GM13976 (cell line): ENCODE measurements around the gene NME7.

Experiments used
- DNase-seq: peaks from one replicate; pipeline ENCODE4 v3.0.0; 2012; ENCODE audit warnings: low spot score
- in situ Hi-C: fragments of 300-500 bp; cut with MboI; formaldehyde crosslinking; loops from one replicate; pipeline ENCODE4 v1.12.0; 2022; ENCODE audit warnings: low sequenced_read_pairs, mixed read lengths, inconsistent platforms; ENCODE audit not compliant: unreplicated experiment
- TF ChIP-seq, protein P1 (sequence below): IDR thresholded peaks from 2 replicates; pipeline ENCODE4 v1.5.1; 2012; ENCODE audit warnings: borderline replicate concordance, mild to moderate bottlenecking; ENCODE audit not compliant: insufficient read depth; ENCODE audit errors: extremely low read depth, missing control alignments, control extremely low read depth

NME7 gene

DNA sequence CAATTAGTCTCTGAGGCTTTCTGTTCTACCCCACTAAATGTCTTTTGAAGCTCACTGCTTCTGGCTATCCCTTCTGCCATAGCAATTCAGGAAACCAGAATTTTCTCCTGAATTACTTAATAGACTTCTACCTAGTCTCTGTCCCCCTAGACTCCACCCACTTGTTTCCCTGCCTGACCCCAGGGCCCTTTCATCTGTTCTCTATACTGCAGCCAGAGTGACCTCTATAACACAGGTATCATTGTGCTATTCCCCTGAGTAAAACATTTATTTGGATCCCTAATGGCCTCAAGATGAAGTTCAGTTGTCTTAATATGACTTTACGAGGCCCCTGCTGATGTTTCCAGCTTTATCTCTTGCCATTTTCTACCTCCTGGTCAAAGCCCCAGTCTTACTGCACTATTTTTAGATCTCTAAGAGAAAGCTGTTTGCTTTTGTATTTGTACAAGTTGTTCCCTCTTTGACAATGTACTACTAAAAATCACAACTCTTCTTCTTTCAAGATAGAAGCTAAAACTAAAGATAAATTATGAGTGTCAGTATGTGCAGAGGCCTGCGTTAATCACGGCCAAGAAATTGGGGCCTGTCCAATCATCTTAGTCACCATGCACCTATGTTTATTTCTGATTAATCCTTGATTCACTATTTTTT is 206.6 kb downstream of the NME7 start:
- TF ChIP-seq, protein P1, sequence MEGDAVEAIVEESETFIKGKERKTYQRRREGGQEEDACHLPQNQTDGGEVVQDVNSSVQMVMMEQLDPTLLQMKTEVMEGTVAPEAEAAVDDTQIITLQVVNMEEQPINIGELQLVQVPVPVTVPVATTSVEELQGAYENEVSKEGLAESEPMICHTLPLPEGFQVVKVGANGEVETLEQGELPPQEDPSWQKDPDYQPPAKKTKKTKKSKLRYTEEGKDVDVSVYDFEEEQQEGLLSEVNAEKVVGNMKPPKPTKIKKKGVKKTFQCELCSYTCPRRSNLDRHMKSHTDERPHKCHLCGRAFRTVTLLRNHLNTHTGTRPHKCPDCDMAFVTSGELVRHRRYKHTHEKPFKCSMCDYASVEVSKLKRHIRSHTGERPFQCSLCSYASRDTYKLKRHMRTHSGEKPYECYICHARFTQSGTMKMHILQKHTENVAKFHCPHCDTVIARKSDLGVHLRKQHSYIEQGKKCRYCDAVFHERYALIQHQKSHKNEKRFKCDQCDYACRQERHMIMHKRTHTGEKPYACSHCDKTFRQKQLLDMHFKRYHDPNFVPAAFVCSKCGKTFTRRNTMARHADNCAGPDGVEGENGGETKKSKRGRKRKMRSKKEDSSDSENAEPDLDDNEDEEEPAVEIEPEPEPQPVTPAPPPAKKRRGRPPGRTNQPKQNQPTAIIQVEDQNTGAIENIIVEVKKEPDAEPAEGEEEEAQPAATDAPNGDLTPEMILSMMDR = no peak
- DNase-seq = no peak
- in situ Hi-C loops = no loop called here

DNA sequence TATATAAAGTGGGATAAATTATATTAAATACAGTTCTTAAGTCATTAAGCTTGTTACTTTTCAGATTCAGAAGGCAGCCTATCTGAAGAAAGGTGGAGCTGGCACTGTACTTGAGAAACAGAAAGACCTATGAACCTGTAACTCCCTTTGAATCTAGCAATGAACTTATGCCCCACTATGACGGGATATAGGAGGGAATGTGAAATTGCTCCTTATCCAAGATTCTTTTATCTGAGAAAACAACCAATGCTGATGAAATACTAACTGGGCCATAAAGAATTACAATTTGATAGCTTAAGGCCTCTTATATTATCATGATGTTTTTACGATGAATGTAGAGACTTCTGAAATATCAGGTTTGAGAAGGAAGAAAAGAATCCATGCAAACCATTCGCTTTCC is 211.0 kb downstream of the NME7 start:
- TF ChIP-seq, protein P1 = no peak
- DNase-seq = no peak
- in situ Hi-C loops = no loop called here

DNA sequence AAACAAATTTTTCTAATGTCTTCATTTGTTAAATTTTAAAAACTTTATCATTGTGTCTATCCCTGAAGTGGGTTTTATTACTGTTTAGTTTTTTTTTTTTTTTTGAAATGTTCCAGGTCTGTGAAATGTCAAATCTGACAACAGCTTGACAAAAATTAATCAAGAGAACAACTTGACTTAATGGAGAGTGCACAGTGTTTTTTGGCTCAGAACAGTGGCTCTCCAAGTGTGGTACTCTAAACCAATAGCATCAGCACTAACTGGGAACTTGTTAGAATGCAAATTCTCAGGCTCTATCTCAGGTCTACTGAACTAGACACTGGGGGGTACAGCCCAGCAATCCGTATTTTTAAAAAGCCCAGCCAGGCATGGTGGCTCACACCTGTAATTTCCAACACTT is 211.9 kb downstream of the NME7 start:
- TF ChIP-seq, protein P1 = no peak
- in situ Hi-C loops = no loop called here
- DNase-seq = no peak

DNA sequence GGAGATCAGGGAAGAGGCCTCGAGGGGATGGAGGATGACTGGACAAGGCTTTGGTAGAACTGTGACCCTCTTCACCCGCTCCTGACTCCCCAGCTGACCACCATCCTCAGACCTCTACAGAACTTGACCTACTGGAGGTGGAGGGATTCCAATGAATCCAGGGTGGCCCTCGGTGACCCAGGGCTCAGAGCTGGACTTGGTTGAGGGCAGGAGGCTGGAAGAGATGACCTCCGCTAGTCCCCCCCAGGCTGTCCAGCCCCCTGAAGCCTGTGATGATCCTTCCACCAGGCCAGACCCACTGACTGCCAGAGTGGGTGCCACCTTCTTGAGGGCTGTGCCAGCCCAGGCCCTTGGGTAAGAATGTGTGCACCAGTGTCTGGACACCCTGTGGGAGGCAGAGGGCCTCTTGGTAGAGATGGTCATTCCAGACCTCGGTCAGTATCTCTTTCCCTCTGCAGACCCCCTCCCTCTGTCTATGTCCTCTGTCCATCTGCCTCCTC is 216.2 kb downstream of the NME7 start:
- in situ Hi-C loops = no loop called here

DNA sequence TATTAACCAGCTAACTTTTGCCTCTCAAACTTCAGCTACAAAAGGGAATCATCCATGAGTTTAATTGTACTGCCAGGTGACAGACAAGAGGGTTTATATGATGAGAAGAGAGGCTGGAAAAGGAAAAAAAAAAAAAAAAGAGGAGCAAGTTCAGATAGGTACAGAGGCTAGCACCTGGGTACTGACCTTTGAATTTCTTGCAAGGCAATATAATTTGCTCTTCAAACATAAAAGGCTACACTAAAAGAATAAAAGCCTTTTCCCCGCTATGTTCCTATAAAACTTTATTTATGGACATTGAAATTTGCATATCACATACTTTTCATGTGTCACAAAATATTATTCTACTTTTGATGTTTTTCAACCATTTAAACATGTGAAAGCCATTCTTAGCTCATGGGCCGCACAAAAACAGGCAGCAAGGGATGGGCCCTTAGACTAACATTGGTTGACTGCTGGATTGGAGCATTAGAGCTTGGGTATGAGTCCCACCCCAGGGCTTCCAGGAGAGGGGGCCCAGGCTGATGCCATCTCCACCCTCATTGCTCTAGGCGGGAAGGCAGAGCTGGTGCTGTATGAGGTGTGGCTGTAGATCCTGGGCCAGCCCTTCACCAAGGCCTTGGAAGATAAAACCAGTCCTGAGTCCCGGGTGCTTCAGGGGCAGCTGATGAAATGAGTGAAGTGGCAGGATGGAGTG is 216.8 kb downstream of the NME7 start:
- DNase-seq = no peak
- in situ Hi-C loops = no loop called here
- TF ChIP-seq, protein P1 = no peak

More for the DNA sequence above, 216.2 kb downstream of the NME7 start:
- no peak for DNase-seq
- TF ChIP-seq, protein P1 = no peak

DNA sequence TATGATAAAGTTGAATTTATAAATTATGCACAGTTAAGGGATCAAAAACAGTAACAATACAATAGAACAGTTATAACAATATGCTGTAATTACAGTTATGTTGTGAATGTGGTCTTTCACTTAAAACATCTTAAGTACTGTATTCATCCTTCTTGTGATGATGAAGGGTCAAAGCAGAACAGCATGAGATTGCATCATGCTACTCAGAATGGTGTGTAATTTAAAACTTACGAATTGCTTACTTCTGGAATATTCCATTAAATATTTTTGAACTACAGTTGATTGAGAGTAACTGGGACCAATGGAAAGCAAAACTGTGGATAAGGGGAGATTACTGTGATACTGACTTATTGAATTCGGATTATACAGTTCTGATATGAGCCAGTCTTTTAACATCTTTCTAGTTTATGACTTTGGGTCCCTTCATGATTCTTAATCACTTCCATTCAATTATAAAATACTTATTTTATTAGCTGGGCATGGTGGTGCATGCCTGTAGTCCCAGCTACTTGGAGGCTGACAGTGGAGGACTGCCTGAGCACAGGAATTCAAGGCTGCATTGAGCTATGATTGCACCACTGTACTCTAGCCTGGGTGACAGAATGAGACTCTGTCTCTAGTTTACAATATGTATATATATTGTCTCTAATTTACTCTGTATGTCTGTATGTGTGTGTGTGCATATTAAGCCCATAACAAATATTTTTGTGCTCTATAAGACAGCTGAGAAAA is 217.9 kb downstream of the NME7 start:
- DNase-seq = no peak
- in situ Hi-C loops = no loop called here
- TF ChIP-seq, protein P1 = no peak
